Embryonic facial prominence (tissue), 1 donor: ENCODE data around the gene ZNF536.
A peak's percentile ranks its signal among the peaks of the same experiment; 100 is the strongest.
"Not testable (repeated sequence)": the region's sequence is repeated elsewhere in the genome, so short reads cannot be mapped to it uniquely, and the experiment has no call there.

ENCODE experiments used
- DNase-seq: peaks from one replicate; pipeline ENCODE4 v3.0.0-alpha.2; 2016; ENCODE audit errors: extremely low spot score

ZNF536 gene

DNA sequence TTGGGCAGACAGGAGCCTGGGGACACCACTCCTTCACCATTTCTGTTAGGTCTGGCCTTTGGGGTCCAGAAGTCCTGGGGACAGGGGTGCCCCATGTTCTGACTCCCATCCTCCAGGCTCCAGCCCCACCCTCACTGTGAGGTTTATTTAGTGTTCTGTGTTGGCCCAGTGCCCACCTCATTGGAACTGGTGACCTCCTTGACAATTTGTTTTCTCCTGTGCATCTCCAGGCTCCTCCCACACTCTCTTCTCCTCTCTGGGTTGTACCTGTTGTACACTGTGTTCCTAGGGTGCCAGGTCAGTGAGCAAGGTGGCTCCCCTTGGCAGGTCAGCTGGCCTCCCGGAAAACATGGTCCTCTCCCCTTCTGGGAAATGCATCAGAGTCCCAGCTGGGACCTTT lies 110.8 kb downstream of the ZNF536 start:
- no peak for DNase-seq

- not testable (repeated sequence) for DNase-seq
These were observed 114.1 kb downstream of the ZNF536 start for GRCh38 chr19:30486250-30486649.

- DNase-seq = no peak
These were observed 115.0 kb downstream of the ZNF536 start for GRCh38 chr19:30487178-30487577.

GRCh38 chr19:30488191-30488590 lies 116.0 kb downstream of the ZNF536 start:
- DNase-seq = no peak

DNA sequence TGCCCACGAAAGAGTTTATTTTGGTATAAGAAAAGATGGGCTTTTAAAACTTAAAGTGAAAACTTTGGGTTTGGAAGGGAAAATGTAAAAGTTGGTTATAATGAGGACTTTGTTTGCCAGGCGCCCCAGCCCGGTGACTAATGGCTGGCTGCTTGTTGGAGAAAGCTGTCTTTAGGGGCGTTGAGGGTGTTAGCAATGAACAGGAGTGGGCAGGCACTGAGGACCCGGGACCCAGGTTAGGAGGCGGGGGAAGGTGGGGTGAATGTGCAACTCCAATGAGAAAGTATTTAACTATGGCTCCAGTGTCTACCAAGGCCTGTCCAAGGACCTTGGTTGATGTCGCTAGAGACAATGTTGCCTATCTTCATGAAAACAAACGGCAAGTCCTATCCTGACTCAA lies 118.6 kb downstream of the ZNF536 start:
- no peak for DNase-seq

DNA sequence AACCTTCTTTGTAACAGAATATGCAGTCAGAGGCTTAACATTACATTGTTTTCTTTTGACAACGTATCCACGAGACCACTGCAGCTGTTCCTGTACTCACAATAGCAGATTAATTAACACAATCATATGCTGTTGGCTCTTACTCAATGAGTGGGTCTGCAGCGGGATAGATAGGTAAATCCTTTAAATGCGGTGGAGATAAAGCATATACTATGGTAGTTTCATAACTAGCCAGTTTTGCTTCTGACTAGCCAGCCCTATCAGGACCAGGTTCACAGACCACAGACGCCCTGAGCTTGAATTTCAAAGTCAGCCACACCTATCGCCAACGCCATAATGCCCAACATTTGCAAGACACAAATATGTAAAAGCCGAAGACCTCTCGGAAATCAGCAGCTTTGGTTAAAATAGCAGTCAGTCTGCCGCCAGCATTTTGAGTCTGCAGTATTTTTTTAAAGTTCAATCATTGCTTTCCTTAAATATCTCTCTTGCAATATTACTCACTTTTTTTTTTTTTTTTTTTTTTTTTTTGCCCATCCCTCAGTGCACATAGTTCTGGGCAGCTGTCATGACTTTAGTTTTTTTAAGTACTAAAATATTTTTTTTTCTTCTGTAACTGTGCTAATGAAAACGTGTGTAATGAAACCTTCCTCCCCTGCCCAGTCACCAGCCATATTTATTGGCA lies 120.5 kb downstream of the ZNF536 start:
- no peak for DNase-seq

- no peak for DNase-seq
These were observed 124.8 kb downstream of the ZNF536 start for GRCh38 chr19:30497034-30497433.

GRCh38 chr19:30498085-30498484 lies 125.9 kb downstream of the ZNF536 start:
- DNase-seq = not testable (repeated sequence)

DNA sequence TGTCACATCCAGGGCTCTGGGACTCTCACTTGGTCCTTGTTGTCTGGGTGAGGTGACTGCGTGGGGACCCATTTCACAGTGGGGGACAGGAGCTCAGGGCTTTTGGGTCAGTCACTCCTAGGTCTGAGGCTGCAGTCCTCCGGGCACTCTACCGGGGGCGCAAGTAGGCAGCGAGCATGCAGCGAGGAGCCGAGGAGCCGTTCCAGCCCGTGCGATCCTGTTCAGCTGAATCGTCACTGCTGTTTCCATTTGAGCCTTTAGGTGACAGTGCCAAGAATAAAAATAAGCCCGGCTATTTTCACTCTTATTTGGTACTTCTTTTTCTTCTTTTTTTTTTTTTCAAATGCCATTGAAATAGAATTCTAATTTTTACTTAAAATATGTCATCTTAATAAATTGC lies 126.5 kb downstream of the ZNF536 start:
- DNase-seq = no peak

DNA sequence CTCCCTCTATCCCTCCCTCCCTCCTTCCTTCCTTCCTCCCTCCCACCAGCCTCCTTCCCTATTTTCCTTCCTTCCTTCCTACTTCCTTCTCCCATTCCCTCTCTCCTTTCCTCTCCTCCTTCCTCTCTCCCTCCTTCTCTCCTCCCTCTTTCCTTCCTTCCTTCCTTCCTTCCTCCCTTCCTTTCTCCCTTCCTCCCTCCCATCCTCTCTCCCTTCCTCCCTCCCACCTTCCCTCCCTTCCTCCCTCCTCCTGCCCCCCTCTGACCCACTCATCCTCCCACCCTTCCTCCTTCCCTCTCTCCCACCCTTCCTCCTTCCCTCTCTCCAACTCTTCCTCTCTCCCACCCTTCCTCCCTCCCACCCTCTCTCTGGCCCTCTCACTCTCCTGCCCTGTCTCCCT lies 132.1 kb downstream of the ZNF536 start:
- DNase-seq = no peak

DNA sequence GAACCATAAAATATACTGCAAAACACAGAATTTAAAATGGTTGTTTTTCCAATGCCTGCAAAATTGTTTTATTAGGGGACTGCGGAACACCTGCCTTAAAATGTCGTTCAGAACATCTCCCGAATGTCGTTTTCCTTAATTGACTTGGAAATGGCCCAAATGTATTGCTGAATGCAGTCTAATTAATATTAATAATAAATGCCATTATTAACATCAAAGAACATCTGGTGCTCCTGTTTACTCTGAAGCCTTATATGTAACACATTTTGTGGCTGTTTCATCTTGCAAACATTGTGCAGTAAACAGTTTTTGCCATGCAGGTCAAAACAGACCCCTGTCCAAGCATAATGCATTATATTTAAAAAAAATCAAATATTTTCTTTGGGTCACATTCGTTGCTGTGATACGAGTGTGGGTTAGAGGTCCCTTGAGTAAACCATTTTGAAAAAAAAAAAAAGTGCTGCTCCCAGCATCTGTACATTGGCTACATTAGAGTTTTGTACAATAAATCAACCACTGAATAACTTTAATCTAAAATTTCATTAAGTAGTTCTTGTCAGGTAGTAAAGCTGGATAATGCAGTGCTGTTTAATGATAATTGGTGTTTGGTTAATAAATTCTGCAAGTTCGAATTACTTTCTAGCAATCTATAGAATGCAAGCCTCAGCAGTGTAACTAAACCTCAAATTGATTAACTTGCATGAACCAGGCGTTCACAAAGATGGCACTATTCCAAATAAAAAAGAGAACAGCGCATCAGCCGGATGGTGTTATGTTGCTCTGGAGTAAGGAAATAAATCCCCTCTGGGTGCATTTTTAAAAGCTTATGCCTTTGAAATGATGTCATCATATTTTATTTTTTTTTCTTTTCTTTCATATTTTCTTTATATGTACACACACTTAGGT lies 140.2 kb downstream of the ZNF536 start:
- DNase-seq = peak; percentile 74

DNA sequence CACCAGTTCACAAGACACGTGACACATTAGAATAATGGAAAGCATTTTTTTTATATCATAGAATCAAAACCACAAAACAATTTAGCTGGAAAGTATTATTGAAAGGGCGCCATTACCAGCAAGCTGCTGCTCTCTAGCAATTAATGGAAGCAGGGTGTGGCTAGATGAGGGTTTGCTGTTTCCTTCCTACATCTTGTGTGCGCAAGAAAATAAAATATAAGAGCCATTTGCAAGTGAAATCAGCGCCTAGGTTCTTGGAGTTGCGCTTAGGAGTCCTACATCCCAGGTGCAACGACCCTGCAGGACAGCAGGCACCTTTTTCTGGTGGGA lies 140.9 kb downstream of the ZNF536 start:
- DNase-seq = no peak

- no peak for DNase-seq
These were observed 143.9 kb downstream of the ZNF536 start for GRCh38 chr19:30516111-30516510.

- no peak for DNase-seq
These were observed 144.3 kb downstream of the ZNF536 start for GRCh38 chr19:30516531-30516930.

DNA sequence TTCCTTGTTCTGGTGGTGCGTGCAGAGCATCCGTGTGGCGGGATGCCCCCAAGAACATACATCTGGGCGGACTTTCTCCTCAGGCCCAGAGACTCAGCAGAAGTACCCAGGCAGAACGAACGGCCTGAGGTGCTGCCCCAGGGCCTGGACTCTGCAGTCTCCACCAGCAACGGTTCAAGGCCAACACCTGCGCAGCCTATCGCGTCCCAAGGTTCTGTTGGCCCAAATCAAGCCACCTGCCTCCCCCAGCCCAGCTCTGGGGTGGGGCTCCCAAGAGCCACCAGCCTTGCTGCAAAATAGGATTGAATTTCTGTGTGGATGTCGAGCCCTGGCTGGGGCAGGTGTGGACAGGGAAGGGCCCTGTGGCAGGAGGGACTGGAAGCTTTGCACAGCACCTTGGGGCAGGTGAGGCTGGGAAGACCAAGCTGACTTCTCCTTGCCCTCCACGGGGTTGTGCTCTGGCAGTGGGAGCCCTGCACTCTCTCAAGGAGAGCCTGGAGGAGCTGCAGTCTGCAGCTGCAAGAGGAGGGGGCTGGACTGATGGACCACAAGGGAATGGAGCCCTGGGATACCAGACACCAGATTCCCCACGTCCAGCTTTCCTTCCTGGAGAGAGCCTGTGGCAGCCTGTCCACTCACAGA lies 146.9 kb downstream of the ZNF536 start:
- DNase-seq = no peak

- no peak for DNase-seq
These were observed 147.5 kb downstream of the ZNF536 start for GRCh38 chr19:30519607-30520205.

DNA sequence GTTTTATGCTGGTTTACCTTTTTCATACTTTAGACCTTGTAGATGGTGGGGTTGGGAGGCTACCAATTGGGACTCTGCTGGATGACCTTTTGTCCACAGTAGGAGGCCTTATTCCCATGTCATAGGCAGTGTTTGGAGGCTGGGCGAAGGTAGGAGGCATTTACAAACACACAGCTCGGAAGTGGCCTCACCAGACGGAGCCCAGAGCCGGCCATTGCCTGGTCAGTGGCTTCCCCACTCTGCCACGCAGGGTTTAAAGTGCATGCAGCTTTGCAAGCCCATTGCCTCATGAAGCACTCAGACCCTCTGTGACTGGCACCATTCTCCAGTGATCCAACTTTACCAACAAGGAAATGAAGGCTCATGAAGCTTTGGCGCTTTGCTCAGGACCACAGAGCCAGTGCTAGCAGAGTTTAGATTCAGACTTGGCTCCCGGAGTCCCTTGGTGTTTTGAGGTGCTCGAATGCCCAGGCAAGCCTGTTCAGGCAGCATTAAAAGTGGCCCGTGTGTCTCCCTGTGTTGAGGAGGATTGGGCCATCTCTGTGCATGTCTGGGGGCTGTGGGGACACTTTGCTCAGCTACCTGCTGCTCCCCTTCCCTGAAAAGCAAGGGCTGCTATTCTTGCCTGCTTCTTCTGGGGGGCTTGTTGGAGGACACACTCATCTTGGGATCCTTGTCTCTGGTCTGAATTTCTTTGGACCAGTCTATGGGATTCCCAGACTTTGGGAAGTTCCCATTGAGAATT lies 148.7 kb downstream of the ZNF536 start:
- DNase-seq = no peak

- DNase-seq = no peak
These were observed 149.8 kb downstream of the ZNF536 start for GRCh38 chr19:30521937-30522336.

DNA sequence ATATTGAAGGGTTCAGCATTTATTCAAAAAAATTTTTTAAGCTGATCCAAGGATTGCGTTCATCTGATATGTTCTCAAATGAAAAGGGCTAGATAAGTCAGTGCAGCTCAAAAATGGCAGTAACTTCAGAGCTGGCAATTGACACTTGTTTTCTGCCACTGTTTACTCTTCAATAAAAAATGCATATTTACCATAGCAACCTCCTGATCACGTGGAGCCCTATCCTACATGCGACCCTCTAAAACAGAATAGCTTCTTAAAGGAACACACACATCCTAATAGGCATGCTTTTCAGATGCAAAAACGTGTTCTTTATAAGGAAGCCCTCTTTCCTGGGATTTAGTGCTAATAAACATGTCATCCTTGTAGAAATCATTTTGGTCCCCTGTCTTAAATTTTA lies 150.2 kb downstream of the ZNF536 start:
- DNase-seq = no peak

- no peak for DNase-seq
These were observed 151.6 kb downstream of the ZNF536 start for GRCh38 chr19:30523791-30524190.

DNA sequence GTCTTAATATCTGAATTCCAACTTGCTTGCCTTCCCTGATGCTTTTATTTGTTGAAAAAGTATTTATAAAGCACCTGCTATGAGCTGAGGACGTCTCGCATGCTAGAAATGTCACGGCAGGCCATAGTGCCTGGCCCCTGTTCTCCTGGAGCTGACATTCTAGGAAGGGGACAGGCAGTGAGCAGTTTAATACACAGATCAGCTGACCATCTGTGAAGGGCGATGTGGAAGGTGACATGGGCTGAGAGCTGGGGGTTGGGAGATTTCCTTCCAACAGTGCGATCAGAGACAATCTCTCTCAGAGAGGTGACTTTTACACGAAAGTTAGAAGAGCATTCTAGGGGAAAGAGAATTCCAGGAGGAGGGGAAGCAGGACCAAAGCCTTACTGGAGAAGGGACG lies 153.2 kb downstream of the ZNF536 start:
- DNase-seq = no peak

DNA sequence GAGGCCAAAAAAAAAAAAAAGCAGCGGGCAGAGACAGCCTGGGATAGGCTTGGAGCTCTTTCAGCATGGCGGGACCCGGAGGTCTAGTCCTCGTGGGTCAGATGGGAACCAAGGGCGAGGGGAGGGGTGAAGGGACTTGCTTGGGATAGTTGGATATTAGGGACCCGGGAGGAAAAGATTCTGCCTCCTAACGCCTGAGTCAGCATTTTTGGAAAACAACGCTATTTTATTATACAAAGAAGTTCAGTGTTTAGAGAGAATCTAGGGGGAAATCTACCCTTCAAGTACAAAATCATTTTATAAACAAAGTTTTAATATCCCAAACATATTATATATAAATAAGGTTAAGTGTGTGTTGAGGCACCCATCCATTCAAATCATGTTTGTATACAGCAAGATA lies 156.7 kb downstream of the ZNF536 start:
- no peak for DNase-seq
